PFSK-1 (cell line): ENCODE measurements around the gene CNN2.

Source experiments
- FOXP2 ChIP-seq: optimal IDR thresholded peaks from 2 replicates; pipeline ENCODE3; 2011; ENCODE audit warnings: borderline replicate concordance, control low read depth, inconsistent platforms; ENCODE audit not compliant: insufficient read depth; ENCODE audit errors: extremely low read length, extremely low read depth
- POLR2AphosphoS5 ChIP-seq: IDR thresholded peaks from 2 replicates; pipeline ENCODE4 v1.6.1; 2012; ENCODE audit warnings: low read depth, mild to moderate bottlenecking, control low read depth, low read length, moderate library complexity
- REST ChIP-seq, 2 experiments: IDR thresholded peaks; 2 replicates each; pipeline versions ENCODE4 v1.6.1 to v1.8.0; 2011 to 2012; ENCODE audit warnings: low read depth in 2 of 2, low read length in 2 of 2, control low read depth in 1 of 2, inconsistent platforms in 1 of 2, mild to moderate bottlenecking in 1 of 2, moderate library complexity in 1 of 2; ENCODE audit not compliant: insufficient read depth in 1 of 2
- SIN3A ChIP-seq: IDR thresholded peaks from 2 replicates; pipeline ENCODE4 v1.6.1; 2012; ENCODE audit warnings: mild to moderate bottlenecking, low read length, moderate library complexity, borderline replicate concordance; ENCODE audit not compliant: insufficient read depth
- TAF1 ChIP-seq: IDR thresholded peaks from 2 replicates; pipeline ENCODE4 v1.6.1; 2012; ENCODE audit warnings: low read length, control low read depth, borderline replicate concordance; ENCODE audit not compliant: insufficient read depth

The CNN2 gene

DNA sequence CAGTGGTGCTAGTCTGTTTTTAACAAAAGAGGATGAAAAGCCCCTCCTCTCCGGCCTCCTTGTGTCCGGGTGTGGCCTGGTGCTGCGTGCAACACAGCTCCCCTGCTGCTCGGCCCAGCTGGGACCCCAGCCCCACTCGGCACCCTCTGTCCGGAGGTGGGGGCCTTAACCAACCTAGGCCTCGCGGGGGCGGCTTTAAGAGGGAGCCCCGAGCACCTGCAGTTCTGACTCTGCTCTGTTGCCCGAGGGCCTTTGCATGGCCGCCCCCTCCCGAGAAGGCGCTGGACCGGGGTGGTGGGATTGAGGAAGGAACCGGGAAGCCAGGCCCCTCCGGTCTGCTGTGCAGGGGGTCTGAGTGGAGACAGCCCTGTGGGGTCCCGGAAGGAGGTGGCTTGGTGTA is 31.9 kb upstream of the CNN2 start:
- no peak for TF ChIP-seq FOXP2
- no peak for TF ChIP-seq REST (IDR thresholded peaks at IDR 0.05; ENCODE audit: insufficient read depth in 1 of 2, low read depth in 2 of 2, low read length in 2 of 2)

DNA sequence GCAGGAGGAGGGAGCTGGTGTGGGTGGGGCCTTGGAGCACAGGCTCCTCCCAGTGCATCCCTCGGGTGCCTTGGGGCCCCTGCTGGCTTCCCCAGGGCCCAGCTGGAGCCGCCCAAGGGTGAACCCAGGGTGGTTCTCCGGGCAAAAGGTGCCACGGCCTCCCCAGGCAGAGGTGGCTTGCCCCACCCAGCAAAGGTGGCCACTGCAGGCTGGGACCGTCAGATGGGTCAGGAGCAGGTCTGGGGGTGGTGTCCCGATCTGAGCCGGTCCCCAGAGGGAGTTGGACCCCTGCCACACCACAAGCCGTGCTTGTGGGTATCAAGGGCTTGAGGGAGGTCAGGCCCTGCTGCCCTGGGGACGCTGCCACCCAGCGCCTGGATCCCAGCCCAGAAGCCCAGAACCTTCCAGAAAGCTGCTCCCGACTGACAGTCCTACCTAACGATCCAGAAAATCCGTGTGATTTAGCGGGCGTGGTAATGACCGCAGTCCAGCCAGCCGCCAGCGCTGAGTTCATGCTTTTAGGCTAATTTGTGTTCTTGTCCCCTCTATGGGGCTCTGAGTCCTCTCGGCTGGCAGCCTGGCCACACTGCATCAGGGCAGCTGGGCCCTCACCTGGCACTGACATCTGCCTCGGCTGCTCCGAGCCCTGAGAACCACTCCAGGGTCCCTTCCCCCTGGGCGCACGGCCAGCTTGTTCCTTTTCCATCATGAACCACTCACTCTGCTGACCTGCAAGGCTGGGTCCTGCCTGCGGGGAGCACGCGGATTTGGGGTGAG is 31.2 kb upstream of the CNN2 start:
- no peak for TF ChIP-seq SIN3A
- TF ChIP-seq POLR2AphosphoS5: no peak
- TF ChIP-seq TAF1: no peak
- no peak for TF ChIP-seq FOXP2
- no peak for TF ChIP-seq REST (IDR thresholded peaks at IDR 0.05; ENCODE audit: insufficient read depth in 1 of 2, low read depth in 2 of 2, low read length in 2 of 2)

DNA sequence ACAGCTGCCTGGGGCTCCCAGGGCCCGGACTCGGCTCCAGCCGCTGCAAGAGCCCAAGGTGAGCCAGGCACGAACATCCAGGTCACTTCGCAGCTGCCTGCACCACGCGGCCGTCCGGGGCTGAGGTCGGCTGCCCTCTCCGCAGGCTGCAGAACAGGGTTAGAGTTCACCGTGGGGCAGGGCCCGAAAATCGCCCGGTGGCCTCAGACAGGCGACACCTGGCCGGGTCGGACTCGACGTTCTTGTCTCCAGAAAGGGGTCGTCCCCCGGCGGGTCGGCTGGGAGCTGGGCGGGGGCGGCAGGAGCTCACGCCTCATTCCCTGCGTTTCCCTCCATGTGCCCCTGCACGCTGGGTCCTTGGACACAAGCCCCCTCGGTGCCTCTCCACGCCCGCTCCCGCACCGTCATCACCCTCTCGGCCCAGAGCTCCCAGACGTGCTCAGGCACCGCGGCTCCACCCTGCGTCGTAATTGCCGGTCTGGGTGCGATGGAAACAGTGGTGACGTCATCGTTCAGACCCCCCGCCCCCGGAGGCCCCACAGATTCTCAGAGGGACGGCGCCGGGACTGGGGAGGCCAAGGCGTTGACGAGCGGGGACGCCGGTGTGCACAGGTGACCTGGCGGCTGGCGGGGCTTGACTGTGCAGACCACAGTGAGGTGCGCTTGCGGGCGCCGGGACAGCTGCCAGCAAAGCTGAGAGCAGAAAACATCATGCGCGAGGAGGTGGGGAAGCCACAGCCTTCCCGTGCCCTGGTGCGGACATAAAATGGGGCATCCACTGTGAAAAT is 30.2 kb upstream of the CNN2 start:
- TF ChIP-seq TAF1 (no peak), FOXP2 (no peak), SIN3A (no peak), REST (IDR thresholded peaks at IDR 0.05; ENCODE audit: insufficient read depth in 1 of 2, low read depth in 2 of 2, low read length in 2 of 2) (no peak), POLR2AphosphoS5 (no peak)

- TF ChIP-seq SIN3A: no peak
- TF ChIP-seq FOXP2: no peak
- TF ChIP-seq TAF1: no peak
- no peak for TF ChIP-seq REST (IDR thresholded peaks at IDR 0.05; ENCODE audit: insufficient read depth in 1 of 2, low read depth in 2 of 2, low read length in 2 of 2)
- no peak for TF ChIP-seq POLR2AphosphoS5
Observed at GRCh38 chr19:998064-998463, 28.3 kb upstream of the CNN2 start.
